Thyroid gland (tissue), 4 donors: ENCODE results near the gene SLC19A1. TPM values are rescaled to one million over a fixed set of nuclear protein-coding genes. Genes with fewer than 3 reads are reported as not detected.

Experiments used
- DNase-seq, 2 donors: peaks; one replicate each; pipeline ENCODE4 v3.0.0-alpha.2; 2019
- H3K27ac ChIP-seq, 3 donors: fragments of 200-600 bp; sonication (generic); 1 replicate in 2 of 3; 2 replicates in 1 of 3; pipeline ENCODE4 v1.5.1; 2016 to 2019; ENCODE audit warnings: mild to moderate bottlenecking in 1 of 3, moderate library complexity in 1 of 3
- H3K27me3 ChIP-seq: fragments of 200-600 bp; sonication (generic); one replicate; pipeline ENCODE4 v1.5.1; 2019
- H3K36me3 ChIP-seq, 2 donors: fragments of 200-600 bp; sonication (generic); one replicate each; pipeline ENCODE4 v1.5.1; 2016 to 2019
- H3K4me1 ChIP-seq, 2 donors: fragments of 200-600 bp; sonication (generic); one replicate each; pipeline ENCODE4 v1.5.1; 2017 to 2019
- H3K4me3 ChIP-seq, 3 donors: fragments of 200-600 bp; sonication (generic); replicated peaks in 1 of 3; 1 replicate in 2 of 3; 2 replicates in 1 of 3; pipeline ENCODE4 v1.5.1; 2016; ENCODE audit warnings: mild to moderate bottlenecking in 1 of 3
- H3K9me3 ChIP-seq: fragments of 200-600 bp; sonication (generic); one replicate; pipeline ENCODE4 v1.5.1; 2017
- CTCF ChIP-seq, 6 experiments: fragments of 200-600 bp in 3 of 6; fragments of 450-650 bp in 3 of 6; sonication (generic) in 3 of 6; IDR thresholded peaks; one replicate each; pipeline ENCODE4 v1.5.1; 2016 to 2019; ENCODE audit warnings: antibody characterized with exemption in 6 of 6, mild to moderate bottlenecking in 2 of 6, inconsistent platforms in 1 of 6, moderate library complexity in 1 of 6
- POLR2A ChIP-seq, 2 donors: fragments of 450-650 bp; IDR thresholded peaks; one replicate each; pipeline ENCODE4 v1.6.1; 2017; ENCODE audit warnings: antibody characterized with exemption in 2 of 2, mild to moderate bottlenecking in 2 of 2, moderate library complexity in 1 of 2
- WGBS, 2 donors: methylation state at CpG; one replicate each; pipeline ENCODE4 v1.1.5; 2017; 5-methylcytosine and 5-hydroxymethylcytosine counted together
- intact Hi-C: fragments of 100-400 bp; cut with DNase I; formaldehyde crosslinking; loops from one replicate; pipeline ENCODE4 v1.15.1; 2023
- total RNA-seq, 4 donors: library from RNA; depleted of rRNA; stranded (reverse); fragments of >200 nt; gene quantifications; one replicate each; pipeline ENCODE4 v1.2.3, GENCODE V29; 2016

The SLC19A1 gene
- total RNA-seq, 4 donors from 2014 or later, result 7.6 to 15.5 (median 12.2) TPM

GRCh38 chr21:45481566-45481965 is 60.7 kb downstream of the SLC19A1 start:
- WGBS, 2 donors, result 96 to 98% methylated on average over 16 of the region's 16 CpGs
- intact Hi-C loops, result no loop called here
- Histone ChIP-seq H3K9me3 (no peaks in the 10 kb centered on the region), H3K27ac (no peak overlapping the region), H3K27me3 (no peaks in the 10 kb centered on the region), H3K4me1 (no peaks in the 10 kb centered on the region), H3K36me3 (peaks cover 12 to 21% of the 10 kb centered on the region in 2 donors), H3K4me3 (no peak overlapping the region)
- TF ChIP-seq POLR2A (IDR thresholded peaks at IDR 0.05) (no peak), CTCF (IDR thresholded peaks at IDR 0.05) (no peak)
- no peak for DNase-seq

- Histone ChIP-seq H3K27me3 (no peaks in the 10 kb centered on the region), H3K27ac (no peak overlapping the region), H3K36me3 (peaks cover 12 to 25% of the 10 kb centered on the region in 2 donors), H3K4me1 (no peaks in the 10 kb centered on the region), H3K4me3 (no peak overlapping the region), H3K9me3 (no peaks in the 10 kb centered on the region)
- no peak for DNase-seq
- 92 to 96% methylated on average over 18 to 26 of the region's 35 CpGs for WGBS, 2 donors
- no peak for TF ChIP-seq CTCF (IDR thresholded peaks at IDR 0.05)
- no peak for TF ChIP-seq POLR2A (IDR thresholded peaks at IDR 0.05)
- intact Hi-C loops, result no loop called here
Measured at GRCh38 chr21:45480701-45481500, 61.3 kb downstream of the SLC19A1 start.

GRCh38 chr21:45479691-45480675 is 62.3 kb downstream of the SLC19A1 start:
- no peaks in the 10 kb centered on the region for H3K9me3 ChIP-seq
- DNase-seq, result no peak
- WGBS, 2 donors, result 90 to 99% methylated on average over 26 to 27 of the region's 37 CpGs
- intact Hi-C loops, result no loop called here
- no peak overlapping the region for H3K27ac ChIP-seq
- H3K4me3 ChIP-seq, result no peak overlapping the region
- TF ChIP-seq POLR2A (IDR thresholded peaks at IDR 0.05), result no peak
- TF ChIP-seq CTCF (IDR thresholded peaks at IDR 0.05), result no peak
- no peaks in the 10 kb centered on the region for H3K4me1 ChIP-seq
- no peaks in the 10 kb centered on the region for H3K27me3 ChIP-seq
- peaks cover 12 to 34% of the 10 kb centered on the region in 2 donors for H3K36me3 ChIP-seq

- WGBS, 2 donors, result 88 to 97% methylated on average over 31 of the region's 31 CpGs
- Histone ChIP-seq H3K36me3 (peaks cover 12 to 40% of the 10 kb centered on the region in 2 donors), H3K27ac (no peak overlapping the region), H3K9me3 (no peaks in the 10 kb centered on the region), H3K27me3 (no peaks in the 10 kb centered on the region), H3K4me3 (no peak overlapping the region), H3K4me1 (no peaks in the 10 kb centered on the region)
- DNase-seq, result no peak
- TF ChIP-seq CTCF (IDR thresholded peaks at IDR 0.05) (no peak), POLR2A (IDR thresholded peaks at IDR 0.05) (no peak)
- intact Hi-C loops, result no loop called here
Measured at GRCh38 chr21:45478816-45479669, 63.2 kb downstream of the SLC19A1 start.
